Fibroblast of pulmonary artery (primary cell): ENCODE measurements around the gene TK2.

Experiments
- DNase-seq: peaks from one replicate; pipeline ENCODE4 v3.0.0-alpha.2; 2010; ENCODE audit warnings: low read depth
- H3K4me3 ChIP-seq: replicated peaks from 2 replicates; pipeline ENCODE4 v1.5.1; 2011; ENCODE audit warnings: low read depth, mild to moderate bottlenecking, control low read depth, low read length, moderate library complexity
- TF ChIP-seq, protein P1 (sequence below): IDR thresholded peaks from 2 replicates; pipeline ENCODE4 v1.5.1; 2011; ENCODE audit warnings: mild to moderate bottlenecking, control low read depth, low read length, inconsistent platforms; ENCODE audit errors: missing control alignments

The TK2 gene

DNA sequence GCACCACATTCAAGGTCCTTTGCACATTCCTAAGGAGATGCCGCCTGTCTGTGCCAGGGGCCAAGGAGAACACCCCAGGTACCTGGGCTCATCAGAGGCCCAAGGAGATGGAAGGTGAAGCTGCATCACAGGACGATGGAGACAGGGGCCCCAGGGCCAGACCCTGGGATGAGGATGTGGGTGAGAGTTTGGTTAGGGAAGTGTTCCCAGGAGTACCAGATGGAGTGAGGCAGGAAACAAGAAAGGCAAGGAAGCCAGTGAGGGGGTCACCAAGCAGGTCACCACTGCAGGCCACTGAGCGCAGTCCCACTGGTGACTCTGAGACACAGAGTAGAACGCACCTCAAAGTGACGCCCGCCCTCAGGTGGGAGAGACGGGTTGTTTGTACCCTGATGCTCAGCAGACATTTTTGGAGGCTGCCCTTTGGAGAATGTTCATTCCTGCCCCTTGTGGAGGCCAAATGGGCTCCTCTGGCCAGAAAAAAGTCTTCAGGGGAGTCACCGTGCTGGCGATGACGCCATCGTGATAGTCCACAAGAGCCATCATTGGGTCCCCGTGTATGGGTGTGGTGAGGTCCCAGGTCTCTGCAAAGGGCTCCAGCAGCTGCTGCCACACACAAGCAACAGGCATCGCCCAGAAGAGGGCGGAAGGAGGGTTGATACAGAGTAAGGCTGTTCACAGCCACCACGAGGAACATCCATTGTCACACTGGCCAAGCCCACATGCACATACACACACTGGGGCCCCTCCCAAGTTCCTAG, 65.3 kb downstream of the TK2 start:
- DNase-seq, result no peak
- no peak overlapping the region for H3K4me3 ChIP-seq
- TF ChIP-seq, protein P1, sequence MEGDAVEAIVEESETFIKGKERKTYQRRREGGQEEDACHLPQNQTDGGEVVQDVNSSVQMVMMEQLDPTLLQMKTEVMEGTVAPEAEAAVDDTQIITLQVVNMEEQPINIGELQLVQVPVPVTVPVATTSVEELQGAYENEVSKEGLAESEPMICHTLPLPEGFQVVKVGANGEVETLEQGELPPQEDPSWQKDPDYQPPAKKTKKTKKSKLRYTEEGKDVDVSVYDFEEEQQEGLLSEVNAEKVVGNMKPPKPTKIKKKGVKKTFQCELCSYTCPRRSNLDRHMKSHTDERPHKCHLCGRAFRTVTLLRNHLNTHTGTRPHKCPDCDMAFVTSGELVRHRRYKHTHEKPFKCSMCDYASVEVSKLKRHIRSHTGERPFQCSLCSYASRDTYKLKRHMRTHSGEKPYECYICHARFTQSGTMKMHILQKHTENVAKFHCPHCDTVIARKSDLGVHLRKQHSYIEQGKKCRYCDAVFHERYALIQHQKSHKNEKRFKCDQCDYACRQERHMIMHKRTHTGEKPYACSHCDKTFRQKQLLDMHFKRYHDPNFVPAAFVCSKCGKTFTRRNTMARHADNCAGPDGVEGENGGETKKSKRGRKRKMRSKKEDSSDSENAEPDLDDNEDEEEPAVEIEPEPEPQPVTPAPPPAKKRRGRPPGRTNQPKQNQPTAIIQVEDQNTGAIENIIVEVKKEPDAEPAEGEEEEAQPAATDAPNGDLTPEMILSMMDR, result no peak

DNA sequence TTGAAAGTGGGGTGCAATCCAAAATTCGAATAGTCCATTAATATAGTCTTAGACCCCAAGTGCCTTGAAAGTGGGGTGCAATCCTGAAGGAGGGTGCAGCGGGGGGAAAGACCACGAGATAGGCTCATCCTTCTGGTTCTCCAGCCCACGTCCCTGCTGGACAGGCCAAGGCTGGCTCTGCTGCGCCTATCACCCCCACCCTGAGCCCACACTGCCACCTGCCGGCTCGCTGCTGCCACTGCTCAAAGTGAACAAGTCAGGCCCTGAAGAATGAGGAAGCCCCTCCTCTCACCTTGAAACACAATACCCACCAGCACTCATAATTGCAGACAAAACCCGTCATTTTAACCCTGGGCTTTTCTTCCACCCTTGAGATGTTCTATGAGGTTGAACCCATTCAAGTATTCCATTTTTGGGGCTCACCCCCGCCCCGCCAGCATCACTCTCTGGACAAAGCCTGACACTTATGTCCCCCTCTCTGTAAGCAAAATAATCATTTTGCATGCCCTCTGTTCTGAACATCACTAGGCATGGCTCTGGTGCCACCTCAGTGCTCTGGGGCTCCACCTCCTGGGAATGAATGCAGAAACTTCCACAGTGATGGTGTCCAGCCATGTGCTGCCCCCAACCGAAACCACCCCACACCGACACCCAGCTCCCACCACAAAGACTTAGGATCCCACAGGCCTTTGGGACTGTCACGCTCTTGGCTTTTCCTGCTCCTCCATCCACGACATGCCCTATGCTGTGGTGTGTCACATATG, 66.1 kb downstream of the TK2 start:
- H3K4me3 ChIP-seq, result no peak overlapping the region
- TF ChIP-seq, protein P1, result peak; percentile 99
- DNase-seq, result peak; percentile 77

DNA sequence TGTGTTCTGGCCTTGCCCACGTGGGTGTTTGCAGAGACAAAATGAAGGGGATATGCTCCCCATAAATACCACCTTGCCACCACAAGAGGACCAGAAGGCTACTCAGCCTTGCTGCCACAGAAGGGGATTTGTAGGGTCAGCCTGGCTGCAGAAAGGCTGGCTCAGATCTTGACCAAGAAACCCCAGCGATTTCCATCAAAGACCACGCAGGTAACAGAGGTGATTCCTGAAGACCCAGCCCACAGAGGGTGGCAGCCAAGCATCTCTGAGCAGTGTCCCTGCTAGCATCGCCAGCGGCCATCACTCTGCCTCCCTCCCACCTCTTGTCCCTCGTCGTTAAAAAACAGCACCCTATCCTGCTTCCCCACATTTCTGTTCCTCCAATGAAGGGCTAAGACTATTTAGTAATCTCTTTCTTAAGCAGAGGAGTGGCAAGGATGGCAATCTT, 68.0 kb downstream of the TK2 start:
- no peak overlapping the region for H3K4me3 ChIP-seq
- no peak for DNase-seq
- TF ChIP-seq, protein P1, result no peak

DNA sequence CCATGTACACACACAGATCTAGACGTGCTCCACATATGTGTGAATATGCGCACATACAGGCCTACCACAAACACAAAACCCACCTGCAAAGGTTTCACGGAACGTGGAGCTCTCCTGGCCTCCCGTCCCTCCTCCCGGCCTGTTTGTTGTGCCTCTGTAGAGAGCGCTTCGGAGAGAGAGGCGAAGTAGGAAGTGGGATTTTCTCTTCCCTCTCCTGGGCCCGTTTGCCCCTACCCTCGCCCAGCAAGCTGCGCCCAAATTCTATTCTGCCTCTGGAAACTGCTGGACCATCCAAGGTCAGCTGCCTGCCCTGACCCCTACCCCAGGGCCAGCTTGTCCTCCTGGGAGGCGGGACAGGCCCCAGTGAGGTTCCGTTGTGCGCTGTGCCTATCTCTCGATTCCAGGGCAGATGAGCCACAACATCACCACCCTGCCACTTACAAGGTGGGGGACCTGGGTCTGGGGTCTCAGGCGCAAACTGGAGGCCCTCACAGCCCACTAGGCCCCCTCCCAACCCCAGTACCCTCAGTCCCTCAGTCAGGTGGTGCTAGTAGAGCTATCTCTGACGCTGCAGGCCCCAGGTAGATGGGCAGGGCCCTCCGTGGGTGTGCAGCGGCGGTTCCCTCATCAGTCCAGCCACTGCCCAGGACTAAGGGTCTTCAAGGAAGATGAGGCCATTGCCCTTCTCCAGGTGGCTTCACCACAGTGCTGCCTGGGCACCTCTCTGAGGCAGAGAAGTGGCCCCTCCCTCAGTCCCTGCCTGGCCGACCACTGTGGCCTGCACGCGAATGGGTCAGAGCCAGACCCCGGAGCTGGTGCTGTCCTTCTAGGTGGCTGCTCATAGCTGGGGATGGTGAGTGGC, 68.6 kb downstream of the TK2 start:
- TF ChIP-seq, protein P1, result no peak
- H3K4me3 ChIP-seq, result no peak overlapping the region
- DNase-seq, result no peak

DNA sequence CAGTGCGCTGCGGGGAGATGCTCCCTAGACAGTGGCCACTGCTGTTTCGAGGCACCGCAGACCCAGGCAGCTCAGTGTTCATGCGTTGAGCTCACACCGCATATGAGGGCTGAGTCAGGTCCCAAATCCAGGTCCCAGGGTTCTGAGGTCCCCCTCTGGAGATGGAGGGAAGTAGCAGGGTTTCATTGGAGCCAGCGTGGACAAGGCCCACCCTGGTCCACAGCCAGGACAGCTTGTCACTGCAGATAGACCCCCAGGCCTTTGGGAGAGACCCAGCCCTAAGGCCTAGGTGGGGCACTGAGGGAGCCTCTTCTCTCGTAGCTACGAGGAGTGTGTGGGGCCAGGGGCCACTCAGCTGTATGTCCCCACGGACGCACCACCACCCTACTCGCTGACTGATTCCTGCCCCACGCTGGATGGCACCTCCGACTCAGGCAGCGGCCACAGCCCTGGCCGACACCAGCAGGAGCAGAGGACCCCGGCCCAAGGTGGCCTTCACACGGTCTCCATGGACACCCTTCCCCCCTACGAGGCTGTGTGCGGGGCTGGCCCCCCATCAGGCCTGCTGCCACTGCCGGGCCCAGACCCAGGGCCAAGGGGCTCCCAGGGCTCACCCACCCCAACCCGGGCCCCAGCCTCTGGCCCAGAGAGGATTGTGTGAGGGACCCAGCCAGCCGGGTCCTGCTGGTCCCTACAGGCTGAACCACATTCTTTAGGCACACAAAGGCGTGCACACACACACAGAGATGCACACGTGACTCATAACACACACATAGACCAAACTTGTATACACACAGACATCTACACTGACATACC, 69.4 kb downstream of the TK2 start:
- H3K4me3 ChIP-seq, result no peak overlapping the region
- no peak for DNase-seq
- TF ChIP-seq, protein P1, result no peak

DNA sequence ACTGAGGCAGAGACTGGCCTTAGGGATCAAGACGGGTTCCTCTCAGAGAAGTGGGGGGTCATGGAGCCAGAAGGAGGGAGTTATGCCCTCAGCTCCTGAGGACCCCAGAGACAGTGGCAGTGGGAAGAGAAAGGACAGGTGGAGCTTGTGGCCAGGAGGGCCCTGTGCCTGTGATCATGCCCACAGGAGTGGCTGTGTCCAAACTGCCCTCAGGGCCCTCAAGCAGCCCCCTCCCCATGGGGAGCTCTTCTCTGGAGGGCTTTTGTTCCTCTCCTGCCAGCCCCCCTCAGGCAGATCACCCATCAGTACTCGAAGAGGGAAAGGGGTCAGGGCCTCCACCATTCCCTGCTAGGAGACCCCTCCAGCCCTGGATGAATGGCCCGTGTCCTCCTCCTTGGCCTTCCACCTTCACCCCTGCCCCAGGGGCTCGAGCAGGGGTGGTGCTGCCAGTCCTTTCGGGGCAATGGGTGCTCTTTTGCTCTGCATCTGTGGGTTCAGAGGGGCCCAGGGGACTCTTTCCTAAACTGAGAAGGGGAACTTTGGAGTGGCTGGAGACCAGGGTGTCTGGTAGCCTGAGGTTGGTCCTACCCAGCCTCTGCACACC, 70.2 kb downstream of the TK2 start:
- TF ChIP-seq, protein P1, result no peak
- DNase-seq, result no peak
- H3K4me3 ChIP-seq, result no peak overlapping the region
